Activated B cell treated with CpG ODN at 0.5 μM for 24 hours (primary cell): ENCODE results near the gene TMEM245. TPM values are rescaled to one million over a fixed set of nuclear protein-coding genes. Genes with fewer than 3 reads are reported as not detected.

Experiments used
- ATAC-seq: fragments of 200-7000 bp; cut with Tn5 transposase; one replicate; pipeline ENCODE4 v1.10.0; 2021; ENCODE audit warnings: low read depth, mild to moderate bottlenecking, moderate library complexity
- CTCF ChIA-PET: fragments of 350-600 bp; sonication (Branson Sonifier 250); formaldehyde crosslinking; loops from one replicate; lab custom pipeline; 2021; ENCODE audit warnings: antibody characterized with exemption; lab: Charles Lee
- POLR2A ChIA-PET: fragments of 350-600 bp; sonication (Branson Sonifier 250); formaldehyde crosslinking; loops from one replicate; lab custom pipeline; 2021; ENCODE audit warnings: antibody characterized with exemption; lab: Charles Lee
- DNase-seq: peaks from one replicate; pipeline ENCODE4 v3.0.0; 2022
- H3K27ac Mint-ChIP-seq: one replicate; pipeline ENCODE4 v1.8.0; 2020; ENCODE audit warnings: mixed read lengths
- H3K27me3 Mint-ChIP-seq: one replicate; pipeline ENCODE4 v1.8.0; 2021; ENCODE audit warnings: mixed read lengths
- H3K36me3 Mint-ChIP-seq: one replicate; pipeline ENCODE4 v1.8.0; 2021; ENCODE audit warnings: low read depth, mixed read lengths
- H3K4me1 Mint-ChIP-seq: one replicate; pipeline ENCODE4 v1.8.0; 2021; ENCODE audit warnings: mixed read lengths
- H3K4me3 Mint-ChIP-seq: one replicate; pipeline ENCODE4 v1.8.0; 2020; ENCODE audit warnings: mild to moderate bottlenecking, mixed read lengths
- H3K9me3 Mint-ChIP-seq: one replicate; pipeline ENCODE4 v1.8.0; 2020; ENCODE audit warnings: mixed read lengths
- CTCF ChIP-seq: fragments of 200-600 bp; IDR thresholded peaks from one replicate; pipeline ENCODE4 v1.8.0; 2022; ENCODE audit warnings: antibody characterized with exemption, mild to moderate bottlenecking
- intact Hi-C: fragments of 100-400 bp; cut with micrococcal nuclease; formaldehyde crosslinking; loops from one replicate; pipeline ENCODE4 v1.15.1; 2024
- total RNA-seq: library from RNA; stranded (reverse); gene quantifications from 2 replicates; pipeline ENCODE4 v1.2.3, GENCODE V29; 2022

Gene TMEM245
- total RNA-seq, 1 donor from 2014 or later = 20.6 TPM

- no peak overlapping the region for H3K27ac Mint-ChIP-seq
- no peak for ATAC-seq
- no peaks in the 10 kb centered on the region for H3K4me1 Mint-ChIP-seq
- H3K9me3 Mint-ChIP-seq = no peaks in the 10 kb centered on the region
- H3K27me3 Mint-ChIP-seq = no peaks in the 10 kb centered on the region
- ChIA-PET CTCF (no interaction called here), POLR2A (no interaction called here)
- H3K4me3 Mint-ChIP-seq = no peak overlapping the region
- intact Hi-C loops = no loop called here
- DNase-seq = no peak
- no peak for TF ChIP-seq CTCF
- peaks cover 85% of the 10 kb centered on the region for H3K36me3 Mint-ChIP-seq
These were observed 27.6 kb downstream of the TMEM245 start for GRCh38 chr9:109092051-109092580.

- Mint-ChIP-seq H3K27me3 (no peaks in the 10 kb centered on the region), H3K27ac (no peak overlapping the region), H3K36me3 (peaks cover 78% of the 10 kb centered on the region), H3K4me1 (peaks cover 4% of the 10 kb centered on the region), H3K4me3 (no peak overlapping the region), H3K9me3 (no peaks in the 10 kb centered on the region)
- CTCF ChIA-PET = no interaction called here
- ATAC-seq (no peak), DNase-seq (no peak)
- POLR2A ChIA-PET = interaction anchor here (0.6 kb wide), 1 partner anchor 40 kb away, joined by 7 read pairs; no protein-coding TSS in a partner anchor
- intact Hi-C loops = no loop called here
- no peak for TF ChIP-seq CTCF
These were observed 31.5 kb downstream of the TMEM245 start for GRCh38 chr9:109088221-109088620.

DNA sequence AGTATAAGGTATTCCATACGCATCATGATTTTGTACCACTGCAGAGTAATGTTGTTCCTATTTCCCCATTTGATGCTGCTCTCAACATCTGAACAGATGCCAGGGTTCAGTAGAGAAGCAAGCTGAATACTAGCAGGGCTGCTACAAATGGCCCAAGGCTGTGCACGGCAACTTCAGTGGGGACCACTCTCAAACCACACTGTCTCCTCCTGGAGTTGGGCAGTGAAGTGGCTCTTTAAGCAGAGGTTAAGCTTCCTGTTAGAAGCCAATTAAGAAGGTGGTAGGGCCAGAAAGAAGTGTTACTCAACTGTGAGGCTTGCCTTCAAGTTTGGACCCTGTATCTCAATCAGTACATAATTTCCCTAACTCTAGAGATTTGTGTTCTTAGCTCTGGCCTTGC lies 32.0 kb downstream of the TMEM245 start:
- DNase-seq (no peak), ATAC-seq (no peak)
- Mint-ChIP-seq H3K36me3 (peaks cover 78% of the 10 kb centered on the region), H3K4me3 (no peak overlapping the region), H3K4me1 (peaks cover 4% of the 10 kb centered on the region), H3K27ac (no peak overlapping the region), H3K27me3 (no peaks in the 10 kb centered on the region), H3K9me3 (no peaks in the 10 kb centered on the region)
- CTCF ChIA-PET = no interaction called here
- TF ChIP-seq CTCF = no peak
- intact Hi-C loops = no loop called here
- POLR2A ChIA-PET = no interaction called here

GRCh38 chr9:109086221-109086620 lies 33.5 kb downstream of the TMEM245 start:
- no peak overlapping the region for H3K27ac Mint-ChIP-seq
- TF ChIP-seq CTCF = no peak
- intact Hi-C loops = no loop called here
- CTCF ChIA-PET = interaction anchor here (0.6 kb wide), 1 partner anchor 78 kb away, joined by 4 read pairs; no protein-coding TSS in a partner anchor
- H3K36me3 Mint-ChIP-seq = peaks cover 74% of the 10 kb centered on the region
- H3K27me3 Mint-ChIP-seq = no peaks in the 10 kb centered on the region
- peaks cover 4% of the 10 kb centered on the region for H3K4me1 Mint-ChIP-seq
- DNase-seq = no peak
- H3K9me3 Mint-ChIP-seq = no peaks in the 10 kb centered on the region
- POLR2A ChIA-PET = interaction anchor here (0.6 kb wide), 1 partner anchor 13 kb away, joined by 5 read pairs; no protein-coding TSS in a partner anchor
- peak; percentile 28 for ATAC-seq
- H3K4me3 Mint-ChIP-seq = no peak overlapping the region

DNA sequence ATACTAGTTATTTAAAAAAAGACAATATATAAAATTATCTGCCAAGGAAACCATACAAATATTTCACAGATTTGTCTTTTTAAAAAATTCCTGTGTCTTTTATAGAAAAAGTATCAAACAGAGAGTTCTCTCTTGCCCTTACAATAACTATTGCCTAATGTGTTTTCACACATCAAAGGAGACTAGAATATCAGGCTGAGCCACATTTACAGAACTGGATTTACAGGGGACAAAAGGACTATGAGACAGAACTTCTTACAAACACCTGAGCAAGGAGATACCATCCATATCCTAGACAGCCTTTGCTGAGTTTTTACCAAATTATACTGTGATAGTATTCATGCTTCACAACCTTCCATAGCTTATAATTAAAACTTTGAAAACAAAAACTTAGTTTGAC lies 34.2 kb downstream of the TMEM245 start:
- H3K36me3 Mint-ChIP-seq = peaks cover 68% of the 10 kb centered on the region

More for the DNA sequence above, 34.2 kb downstream of the TMEM245 start:
- ChIA-PET CTCF (no interaction called here), POLR2A (no interaction called here)
- DNase-seq = no peak
- no peaks in the 10 kb centered on the region for H3K9me3 Mint-ChIP-seq
- H3K27ac Mint-ChIP-seq = no peak overlapping the region
- intact Hi-C loops = no loop called here
- TF ChIP-seq CTCF = no peak
- no peak for ATAC-seq
- H3K4me1 Mint-ChIP-seq = peaks cover 4% of the 10 kb centered on the region
- no peaks in the 10 kb centered on the region for H3K27me3 Mint-ChIP-seq
- H3K4me3 Mint-ChIP-seq = no peak overlapping the region
